Epidermal melanocyte (primary cell): ENCODE results near the gene RAB30.

ENCODE experiments used
- DNase-seq: peaks from one replicate; pipeline ENCODE4 v3.0.0; 2011; ENCODE audit warnings: low spot score; ENCODE audit not compliant: insufficient read length

RAB30 gene, protein sequence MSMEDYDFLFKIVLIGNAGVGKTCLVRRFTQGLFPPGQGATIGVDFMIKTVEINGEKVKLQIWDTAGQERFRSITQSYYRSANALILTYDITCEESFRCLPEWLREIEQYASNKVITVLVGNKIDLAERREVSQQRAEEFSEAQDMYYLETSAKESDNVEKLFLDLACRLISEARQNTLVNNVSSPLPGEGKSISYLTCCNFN

DNA sequence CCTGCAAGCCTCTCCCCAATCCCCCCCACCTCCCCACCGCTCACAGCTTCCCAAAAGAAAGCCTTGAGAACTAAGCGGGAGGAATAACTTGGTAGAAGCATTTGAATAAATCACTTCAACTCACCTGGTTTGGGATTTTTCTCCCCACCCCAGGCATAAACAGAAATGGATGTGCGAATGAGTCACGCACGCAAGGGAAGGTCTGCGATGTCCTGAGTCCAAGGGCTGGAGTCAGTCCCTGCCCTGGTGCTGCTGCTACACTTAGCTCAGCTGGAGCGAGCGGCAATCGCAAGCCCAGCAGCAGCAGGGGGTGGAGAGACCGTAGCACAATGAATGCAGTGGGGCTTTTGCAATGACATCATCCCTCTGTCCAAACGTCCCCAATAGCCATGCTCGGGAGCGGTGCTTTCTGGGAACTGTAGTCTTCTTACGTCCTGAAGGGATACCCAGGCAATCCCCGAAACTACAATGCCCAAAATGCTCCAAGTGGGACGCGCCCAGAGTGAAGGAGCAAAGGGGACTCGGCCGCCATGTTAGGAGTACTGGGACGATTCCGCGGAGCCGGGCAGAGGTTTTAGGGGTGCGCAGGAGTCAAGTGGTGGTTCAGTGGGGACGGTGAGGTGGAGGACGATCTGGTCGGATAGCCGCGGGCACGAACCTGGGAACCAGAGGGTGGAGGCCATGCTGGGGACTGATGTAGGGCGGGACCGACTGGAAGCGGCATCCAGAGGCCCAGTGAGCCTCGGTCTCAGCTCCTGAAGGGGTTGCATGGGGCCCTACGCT lies at the start of gene RAB30:
Gene RAB30, minus strand, starts transcription at position 331 of the 783 bp plus-strand sequence. CDS start 74,581 bp downstream, outside the sequence.
- DNase-seq, result peak; percentile 95

DNA sequence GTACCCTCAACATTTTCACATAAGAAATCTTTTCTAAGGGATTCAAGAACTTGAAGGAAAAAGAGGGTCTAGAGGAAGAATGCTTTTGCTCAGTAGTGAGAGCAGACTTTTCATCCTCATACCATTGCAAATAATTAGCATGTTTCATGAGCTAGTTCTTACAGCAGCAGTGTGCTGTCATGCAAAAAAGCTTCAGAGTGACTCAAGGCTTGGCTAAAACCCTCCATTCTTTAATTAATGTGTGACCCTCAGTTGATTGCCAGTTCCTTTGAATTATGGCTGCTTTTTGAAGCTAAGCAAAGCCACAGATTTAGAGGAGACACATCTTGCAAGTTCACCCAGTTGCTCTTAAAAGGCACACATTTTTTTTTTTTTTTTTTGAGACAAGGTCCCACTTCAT lies 48.6 kb upstream of the RAB30 start:
- no peak for DNase-seq

DNA sequence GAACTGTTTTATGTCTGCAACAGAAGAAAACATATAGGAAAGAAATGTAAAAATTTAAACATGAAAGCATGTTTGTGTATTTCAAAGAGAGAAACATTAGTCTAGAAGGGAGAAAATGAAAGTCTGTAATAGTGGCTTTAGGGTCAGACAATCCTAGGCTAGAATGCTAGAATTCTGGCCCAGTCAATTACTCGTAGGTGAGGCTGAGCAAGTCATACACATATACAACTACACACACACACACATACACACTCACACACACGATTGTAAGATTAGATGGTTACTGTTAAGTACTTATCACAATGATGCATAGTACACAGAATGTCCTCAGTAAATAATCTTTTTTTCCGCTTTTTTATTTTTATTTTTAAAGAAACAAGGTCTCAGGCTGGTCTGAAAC lies 47.5 kb upstream of the RAB30 start:
- DNase-seq, result no peak

DNA sequence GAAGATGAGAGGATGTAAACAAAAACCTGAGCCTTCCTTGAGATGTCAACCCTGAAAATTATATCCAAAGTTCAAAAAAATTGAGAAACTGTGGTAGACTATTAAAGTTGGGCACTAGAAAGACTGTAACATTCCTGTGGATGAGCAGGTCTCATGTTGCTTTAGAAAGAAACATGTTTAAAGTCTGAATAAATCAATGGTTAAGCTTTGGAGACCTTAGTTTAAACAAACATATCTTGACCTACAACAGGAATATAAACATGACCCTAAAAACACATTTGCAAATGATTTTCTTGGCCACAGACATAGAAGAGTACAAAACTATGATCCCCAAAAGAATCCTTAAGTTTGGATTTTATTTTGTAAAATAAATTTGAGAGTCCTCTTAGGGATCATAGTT lies 47.1 kb upstream of the RAB30 start:
- no peak for DNase-seq

DNA sequence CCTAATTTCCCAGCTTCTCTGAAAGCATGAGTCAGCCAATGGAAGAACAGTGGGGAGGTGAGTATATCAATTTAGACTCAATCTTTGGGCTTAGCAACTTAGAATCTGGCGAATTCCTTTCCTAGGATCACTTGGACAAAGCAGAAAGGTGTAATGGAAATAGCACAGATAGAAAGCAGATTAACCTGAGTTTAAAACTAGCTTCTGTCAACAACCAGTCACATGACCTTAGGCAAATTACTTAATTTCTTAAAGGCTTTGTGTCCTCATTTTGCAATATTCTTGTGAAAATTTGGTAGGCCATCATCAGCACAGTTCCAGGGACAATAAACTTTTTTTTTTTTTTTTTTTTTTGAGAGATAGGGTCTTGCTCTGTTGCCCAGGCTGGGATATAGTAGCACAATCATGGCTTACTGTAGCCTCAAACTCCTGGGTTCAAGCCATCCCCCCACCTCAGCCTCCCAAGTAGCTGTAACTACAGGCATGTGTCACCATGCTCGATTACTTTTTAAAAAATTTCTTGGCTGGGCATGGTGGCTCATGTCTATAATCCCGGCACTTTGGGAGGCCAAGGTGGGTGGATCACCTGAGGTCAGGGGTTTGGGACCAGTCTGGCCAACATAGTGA lies 44.4 kb upstream of the RAB30 start:
- DNase-seq, result no peak

DNA sequence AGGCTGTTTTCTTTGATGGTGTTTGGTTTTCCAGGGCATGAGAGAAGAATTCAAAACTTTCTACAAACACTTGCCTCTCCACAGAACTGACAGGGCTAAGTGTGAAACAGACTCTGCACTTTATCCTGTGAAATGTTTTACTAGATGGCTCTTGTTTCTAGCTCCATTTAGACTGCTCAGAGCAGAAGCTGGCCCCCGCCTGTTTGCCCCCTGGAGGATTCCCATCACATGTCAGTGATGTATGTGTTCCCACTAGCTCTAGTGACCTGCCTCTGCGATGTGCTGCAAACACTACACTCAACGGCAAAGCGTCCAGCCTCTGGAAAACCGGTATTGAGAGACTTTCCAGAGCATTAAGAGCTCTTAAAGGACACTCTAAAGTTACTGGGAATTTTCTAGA lies 43.9 kb upstream of the RAB30 start:
- no peak for DNase-seq

DNA sequence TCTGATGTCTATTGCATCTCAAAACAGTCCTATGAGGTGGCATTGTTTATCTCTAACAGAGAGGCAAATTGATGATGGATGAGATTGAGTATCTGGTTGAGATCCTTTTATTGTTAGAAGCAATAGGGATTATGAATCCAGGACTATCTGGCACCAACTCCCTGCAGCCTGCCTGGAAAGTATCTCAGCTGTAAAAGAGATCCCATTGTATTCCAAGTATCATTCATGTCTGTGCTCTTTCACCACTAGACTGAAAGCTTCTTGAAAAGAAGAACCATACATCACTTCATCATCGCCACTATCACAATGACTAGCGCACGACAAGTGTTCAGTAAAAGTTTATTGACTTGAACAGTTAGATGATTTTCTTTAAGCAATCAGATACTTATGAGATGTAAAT lies 43.3 kb upstream of the RAB30 start:
- no peak for DNase-seq

DNA sequence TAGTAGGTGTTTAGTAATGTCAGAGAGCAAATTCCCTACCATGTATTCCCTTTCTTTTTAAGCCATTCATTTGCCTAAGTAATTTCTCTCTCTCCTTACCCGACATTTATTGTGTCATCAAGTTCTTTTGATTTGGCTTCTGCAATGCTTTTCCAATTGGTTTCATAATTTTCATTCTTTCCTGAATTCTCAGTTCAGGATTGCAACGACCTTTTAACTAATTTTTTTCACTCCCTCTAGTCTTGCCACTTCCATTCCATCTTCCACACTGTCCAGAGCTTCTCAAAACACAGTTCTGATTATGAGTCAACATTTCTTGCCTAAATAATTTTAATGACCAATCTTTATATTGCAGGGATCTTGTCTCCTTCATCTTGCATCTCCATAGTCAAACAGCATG lies 41.2 kb upstream of the RAB30 start:
- DNase-seq, result no peak

DNA sequence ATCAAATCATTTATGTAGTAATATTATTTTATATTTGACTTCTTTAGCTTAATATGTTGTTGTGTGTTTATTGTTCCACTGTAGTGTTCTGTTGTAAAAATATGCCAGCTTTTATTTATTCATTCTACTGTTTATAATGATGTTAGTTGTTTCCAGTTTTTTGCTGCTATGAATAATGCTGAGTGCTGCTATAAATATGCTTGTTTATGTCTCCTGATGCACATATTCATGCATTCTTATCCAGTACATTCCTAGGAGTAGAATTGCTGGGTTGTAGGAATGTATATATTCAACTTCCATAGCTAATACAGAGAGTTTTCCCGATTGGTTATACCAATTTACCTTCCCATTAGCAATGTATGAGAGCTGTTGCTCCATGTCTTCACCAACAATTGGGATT lies 33.5 kb upstream of the RAB30 start:
- DNase-seq, result no peak

DNA sequence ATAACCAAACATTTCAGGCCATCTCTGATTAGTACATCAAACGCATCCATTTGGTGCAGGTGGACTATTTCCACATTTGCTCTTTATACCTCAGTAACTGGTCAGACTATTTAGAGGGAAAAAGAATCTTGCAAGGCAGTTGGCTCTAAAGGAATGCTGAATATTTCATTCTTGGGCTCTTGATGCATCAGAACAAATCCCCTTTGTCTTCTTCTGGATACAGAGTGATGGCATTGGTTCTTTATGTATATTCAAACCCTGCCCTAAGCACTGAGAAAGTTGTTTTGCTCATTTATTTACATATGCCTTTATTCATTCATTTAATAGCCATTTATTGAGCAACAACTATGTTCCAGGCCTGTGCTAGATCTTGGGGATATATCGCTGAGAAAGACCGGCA lies 31.1 kb upstream of the RAB30 start:
- no peak for DNase-seq

DNA sequence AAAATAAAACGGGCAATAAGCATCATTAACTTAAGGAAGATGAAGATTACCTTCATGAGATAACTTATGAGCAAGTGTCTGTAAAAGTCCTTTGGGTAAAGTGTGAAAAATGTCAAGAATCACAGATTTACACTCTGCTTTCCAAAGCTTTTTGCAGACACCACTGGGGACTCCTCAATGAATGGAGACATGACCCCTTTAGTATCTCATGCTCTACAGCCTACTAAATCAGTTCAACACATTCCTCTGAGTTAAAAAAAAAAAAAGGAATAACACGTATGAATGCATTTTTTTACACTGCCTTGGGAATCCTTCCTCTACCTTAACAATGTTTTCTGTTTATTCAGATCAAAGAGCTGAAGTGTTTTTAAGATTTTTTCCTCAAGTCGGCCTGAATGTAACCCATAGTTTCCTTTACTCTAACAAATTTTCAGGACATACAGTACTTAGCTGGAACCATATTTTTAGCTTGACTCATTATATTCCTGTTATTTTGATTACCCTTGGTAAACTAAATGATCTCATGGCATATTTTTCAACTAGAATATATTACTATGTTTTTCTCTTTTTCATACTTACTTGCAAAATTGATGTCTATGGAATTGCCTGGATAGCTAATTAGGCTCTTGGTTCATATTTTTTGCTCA lies 25.9 kb upstream of the RAB30 start:
- no peak for DNase-seq

DNA sequence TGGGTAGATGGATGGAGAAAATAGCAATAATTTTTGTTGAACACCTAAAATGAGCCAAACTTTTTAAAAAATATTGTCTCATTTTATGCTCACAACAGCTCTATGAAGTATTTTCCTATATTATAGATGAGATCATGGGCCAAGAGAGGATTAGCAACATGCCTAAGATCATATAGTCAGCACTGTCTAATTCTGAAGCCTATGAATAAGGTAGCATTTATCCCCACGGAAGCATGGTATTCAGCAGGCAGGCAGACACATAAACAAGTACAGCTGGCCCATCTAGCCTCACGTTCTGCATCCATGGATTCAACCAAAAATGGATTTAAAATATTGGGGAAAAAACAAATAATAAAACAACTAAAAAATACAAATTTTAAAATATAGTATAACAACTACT lies 21.9 kb upstream of the RAB30 start:
- no peak for DNase-seq

DNA sequence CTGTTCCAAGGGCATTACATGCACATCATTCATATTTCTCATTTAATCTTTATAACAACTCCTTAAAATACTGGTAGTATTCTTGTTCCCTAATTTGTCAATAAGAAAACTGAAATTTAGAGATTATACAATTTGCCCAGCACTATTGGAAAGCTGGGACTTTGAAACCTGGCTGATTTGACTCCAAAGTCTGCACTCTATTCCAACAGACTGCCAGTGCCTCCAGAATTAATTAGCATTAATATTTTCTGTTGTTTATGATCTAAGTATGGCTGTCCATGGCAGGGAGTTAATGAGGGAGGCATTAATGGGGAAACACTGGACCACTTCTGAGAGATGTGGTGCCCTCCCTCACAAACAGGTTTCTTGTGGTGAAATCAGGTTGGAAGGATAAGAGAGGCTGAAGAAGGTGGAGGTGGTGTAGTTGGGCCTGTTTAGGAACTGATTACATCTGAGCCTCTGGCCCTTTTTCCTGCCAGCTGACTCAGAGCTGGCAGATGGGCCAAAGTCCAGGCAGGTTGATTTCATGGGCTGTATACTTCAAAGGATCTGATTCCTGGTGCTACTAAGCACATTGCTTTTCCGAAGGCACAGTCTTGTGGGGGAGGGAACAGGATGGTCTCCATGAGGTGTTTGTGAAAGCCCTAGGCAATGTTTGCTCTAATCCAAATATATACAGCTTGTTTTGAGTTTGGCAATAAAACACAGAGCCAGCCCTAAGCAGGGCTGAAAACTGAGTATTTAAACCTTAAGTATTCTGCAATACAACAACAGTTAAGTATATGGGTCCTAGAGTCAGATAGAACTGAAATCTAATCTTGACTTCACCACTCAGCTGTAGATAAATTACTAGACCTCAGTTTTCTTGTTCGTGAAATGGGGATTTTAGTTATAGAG lies 21.0 kb upstream of the RAB30 start:
- DNase-seq, result no peak

DNA sequence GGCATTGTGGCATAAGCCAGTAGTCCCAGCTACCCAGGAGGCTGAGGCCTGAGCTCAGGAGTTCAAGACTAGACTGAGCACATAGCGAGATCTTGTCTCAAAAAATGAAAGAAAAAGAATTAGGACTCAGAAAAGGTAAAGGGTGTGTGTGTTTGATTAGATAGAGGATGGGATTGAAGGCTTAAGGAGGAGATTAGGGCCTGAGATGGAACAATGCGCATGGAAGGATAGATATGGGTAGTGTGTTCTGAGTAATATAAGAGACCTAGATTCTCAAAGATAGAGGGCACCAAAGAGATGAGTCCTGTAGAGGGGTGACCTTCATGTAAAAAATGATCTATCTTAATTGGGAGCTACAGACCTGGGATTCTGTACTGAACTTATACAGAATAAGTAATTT lies 17.3 kb upstream of the RAB30 start:
- no peak for DNase-seq

DNA sequence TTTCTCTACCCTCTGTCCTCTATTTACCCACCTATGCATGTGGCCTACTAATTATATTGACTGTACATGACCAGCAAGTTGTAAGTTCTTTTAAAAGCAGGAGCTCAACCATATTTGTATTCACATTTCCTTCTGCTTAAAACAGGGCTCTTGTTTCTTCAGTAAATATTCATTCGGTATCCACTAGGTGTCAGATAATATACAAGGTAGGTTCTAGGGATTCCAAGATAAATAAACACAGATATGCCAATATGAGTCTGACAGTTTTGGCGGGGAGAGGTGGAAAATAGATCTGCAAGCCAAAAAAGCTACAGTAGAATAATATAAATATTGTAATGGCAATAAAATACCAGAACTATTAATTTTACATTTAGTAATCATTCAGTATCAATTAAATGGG lies 15.3 kb upstream of the RAB30 start:
- no peak for DNase-seq

DNA sequence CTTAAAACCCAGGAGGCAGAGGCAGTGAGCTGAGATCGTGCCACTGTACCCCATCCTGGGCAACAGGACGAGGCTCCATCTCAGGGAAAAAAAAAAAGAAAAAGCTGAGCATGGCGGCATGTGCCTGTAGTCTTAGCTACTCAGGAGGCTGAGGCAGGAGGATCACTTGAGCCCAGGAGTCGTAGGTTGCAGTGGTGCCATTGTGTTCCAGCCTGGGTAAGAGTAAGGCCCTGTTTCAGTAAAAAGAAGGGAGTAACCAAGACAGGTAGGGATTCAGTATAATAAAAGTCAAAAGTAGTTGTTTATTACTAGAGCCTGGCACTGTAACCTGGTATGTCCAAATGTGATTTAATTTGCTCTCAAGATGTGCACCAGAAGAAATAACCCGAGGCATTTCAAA lies 8.1 kb upstream of the RAB30 start:
- no peak for DNase-seq

DNA sequence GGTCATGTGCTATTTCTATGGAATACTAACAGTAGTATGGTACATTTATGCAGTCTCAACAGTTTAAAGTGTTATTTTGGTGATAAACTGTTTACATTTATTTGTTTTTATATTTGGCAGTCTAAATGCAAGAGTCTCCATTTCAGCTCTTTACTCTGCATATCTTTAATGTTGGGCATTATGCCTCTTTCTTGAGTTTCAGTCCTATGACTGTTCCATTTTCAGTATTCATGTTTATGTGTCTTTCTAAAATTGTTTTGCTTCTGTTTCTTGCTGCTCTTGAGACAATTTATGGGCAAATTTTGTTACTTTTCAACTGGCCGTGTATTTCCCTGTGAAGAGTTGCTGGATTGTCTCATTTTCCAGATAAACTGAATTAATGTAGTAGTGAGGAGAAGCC lies 6.6 kb upstream of the RAB30 start:
- DNase-seq, result no peak

DNA sequence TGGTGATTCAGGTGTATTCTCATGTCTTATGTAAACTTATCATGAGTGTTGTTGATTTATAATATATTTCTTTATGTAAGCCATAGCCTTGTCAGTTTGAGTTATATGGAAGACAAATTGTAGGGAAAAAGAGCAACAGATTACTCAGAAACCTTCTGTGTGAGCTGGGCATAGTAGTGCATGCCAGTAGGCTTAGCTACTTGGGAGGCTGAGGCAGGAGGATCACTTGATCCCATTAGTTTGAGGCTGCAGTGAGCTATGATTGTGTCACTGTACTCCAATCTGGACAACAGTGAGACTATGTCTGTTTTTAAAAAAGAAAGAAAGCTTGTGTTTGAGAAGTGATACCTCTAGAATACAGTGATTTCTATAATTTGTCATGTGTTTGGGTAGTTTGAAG lies 2.2 kb upstream of the RAB30 start:
- DNase-seq, result no peak

DNA sequence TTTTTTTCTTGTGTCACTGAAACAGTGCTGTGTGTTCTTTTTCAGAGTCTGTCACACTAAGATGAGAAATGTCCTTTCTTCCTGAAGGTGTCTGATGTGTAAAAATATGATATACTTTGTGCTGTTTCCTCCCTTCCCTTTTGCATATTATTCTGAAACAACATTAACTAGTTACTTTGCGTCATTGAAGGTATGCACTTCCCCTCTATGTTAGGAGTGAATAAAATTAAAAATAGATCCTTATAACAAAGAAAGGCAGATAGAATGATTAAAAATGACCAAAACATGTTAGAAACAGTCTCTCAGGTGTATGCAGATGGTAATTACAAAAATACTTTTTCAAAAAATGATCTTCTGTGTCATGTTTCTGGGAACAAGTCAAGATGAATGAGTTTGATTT lies 1.6 kb upstream of the RAB30 start:
- no peak for DNase-seq

DNA sequence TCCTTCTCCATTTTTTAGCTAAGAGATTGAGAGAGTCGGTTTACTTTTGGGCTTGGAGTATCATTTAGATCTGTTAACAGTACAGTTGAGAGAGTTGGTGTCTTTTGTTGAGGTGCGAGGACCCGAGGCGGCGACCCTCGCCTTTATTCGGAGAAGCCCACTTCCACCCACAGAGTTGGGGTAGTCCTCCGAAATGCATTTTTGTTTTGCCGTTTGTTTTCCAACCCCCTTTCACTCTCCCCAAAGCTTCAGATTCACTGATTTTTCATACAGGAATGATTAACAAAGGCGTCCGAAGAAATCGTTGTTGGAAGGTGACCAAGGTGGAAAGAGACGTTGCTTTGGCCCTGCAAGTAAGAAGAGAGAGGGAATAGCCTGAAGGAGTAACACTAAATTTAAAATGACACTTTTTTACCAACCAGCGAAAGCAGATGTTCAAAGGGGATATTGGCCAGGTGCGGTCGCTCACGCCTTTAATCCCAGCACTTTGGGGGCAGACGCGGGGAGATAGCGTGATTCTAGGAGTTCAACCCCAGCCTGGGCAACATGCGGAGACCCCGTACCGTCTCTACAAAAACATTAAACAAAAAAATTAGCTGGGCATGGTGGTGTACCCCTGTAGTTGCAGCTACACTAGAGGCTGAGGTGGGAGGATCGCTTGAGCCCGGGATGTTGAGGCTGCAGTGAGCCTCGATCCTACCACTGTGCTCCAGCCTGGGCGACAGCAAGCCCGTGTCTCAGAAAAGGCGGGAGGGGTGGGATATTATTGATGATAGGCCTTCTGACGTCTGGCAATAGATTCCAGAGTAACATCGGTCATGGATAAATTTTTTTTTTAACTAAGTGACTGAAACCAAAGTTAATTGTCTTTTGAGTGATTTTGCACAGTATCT lies 899 bp upstream of the RAB30 start:
- no peak for DNase-seq
